ENCODE measurements around the gene WAPL.
"Not testable (repeated sequence)": the region's sequence is repeated elsewhere in the genome, so short reads cannot be mapped to it uniquely, and the experiment has no call there.

The WAPL gene

GRCh38 chr10:86390337-86391120, 131.1 kb downstream of the WAPL start:
- Mint-ChIP-seq H3K27me3 (peaks cover 28% of the 10 kb centered on the region), H3K4me3 (no peak overlapping the region), H3K4me1 (peaks cover 26% of the 10 kb centered on the region), H3K27ac (no peak overlapping the region), H3K36me3 (no peaks in the 10 kb centered on the region), H3K9me3 (no peaks in the 10 kb centered on the region)
- no peak for DNase-seq (ENCODE audit: low spot score in 2 of 2)
- no peak for ATAC-seq (ENCODE audit: low read depth)

- no peak overlapping the region for H3K27ac Mint-ChIP-seq
Measured at GRCh38 chr10:86389441-86390193, 132.0 kb downstream of the WAPL start.

GRCh38 chr10:86389109-86389440, 132.5 kb downstream of the WAPL start:
- DNase-seq (ENCODE audit: low spot score in 2 of 2); ATAC-seq (ENCODE audit: low read depth); H3K36me3 Mint-ChIP-seq; H3K9me3 Mint-ChIP-seq; H3K27ac Mint-ChIP-seq: not testable (repeated sequence)
- H3K4me1 Mint-ChIP-seq, result peaks cover 26% of the 10 kb centered on the region
- H3K27me3 Mint-ChIP-seq, result peaks cover 30% of the 10 kb centered on the region
- H3K4me3 Mint-ChIP-seq, result peak overlapping the region; percentile 73

More at GRCh38 chr10:86389441-86390193, 132.0 kb downstream of the WAPL start:
- DNase-seq (ENCODE audit: low spot score in 2 of 2), result no peak
- peak; percentile 31 for ATAC-seq (ENCODE audit: low read depth)
- no peaks in the 10 kb centered on the region for H3K9me3 Mint-ChIP-seq
- peaks cover 30% of the 10 kb centered on the region for H3K27me3 Mint-ChIP-seq
- peaks cover 26% of the 10 kb centered on the region for H3K4me1 Mint-ChIP-seq
- peak overlapping the region; percentile 73 for H3K4me3 Mint-ChIP-seq
- H3K36me3 Mint-ChIP-seq, result no peaks in the 10 kb centered on the region

- Mint-ChIP-seq H3K27me3 (peaks cover 30% of the 10 kb centered on the region), H3K9me3 (no peaks in the 10 kb centered on the region), H3K36me3 (no peaks in the 10 kb centered on the region), H3K4me3 (peak overlapping the region; percentile 27), H3K27ac (no peak overlapping the region), H3K4me1 (peaks cover 26% of the 10 kb centered on the region)
- ATAC-seq (ENCODE audit: low read depth), result no peak
- no peak for DNase-seq (ENCODE audit: low spot score in 2 of 2)
Measured at GRCh38 chr10:86388119-86388704, 133.4 kb downstream of the WAPL start.

GRCh38 chr10:86387178-86387794, 134.3 kb downstream of the WAPL start:
- no peak for ATAC-seq (ENCODE audit: low read depth)
- no peak for DNase-seq (ENCODE audit: low spot score in 2 of 2)
- Mint-ChIP-seq H3K4me1 (peaks cover 20% of the 10 kb centered on the region), H3K9me3 (no peaks in the 10 kb centered on the region), H3K27me3 (peaks cover 28% of the 10 kb centered on the region), H3K27ac (no peak overlapping the region), H3K36me3 (no peaks in the 10 kb centered on the region), H3K4me3 (no peak overlapping the region)

GRCh38 chr10:86385806-86386205, 135.8 kb downstream of the WAPL start:
- H3K4me3 Mint-ChIP-seq, result no peak overlapping the region
- peaks cover 12% of the 10 kb centered on the region for H3K4me1 Mint-ChIP-seq
- H3K9me3 Mint-ChIP-seq, result no peaks in the 10 kb centered on the region
- H3K27me3 Mint-ChIP-seq, result peaks cover 22% of the 10 kb centered on the region
- DNase-seq (ENCODE audit: low spot score in 2 of 2) (no peak), ATAC-seq (ENCODE audit: low read depth) (no peak)
- H3K36me3 Mint-ChIP-seq, result no peaks in the 10 kb centered on the region
- no peak overlapping the region for H3K27ac Mint-ChIP-seq
